GM19043 (cell line): ENCODE results near the gene ZNF564.
A peak's percentile ranks its signal among the peaks of the same experiment; 100 is the strongest.
"Not testable (repeated sequence)": the region's sequence is repeated elsewhere in the genome, so short reads cannot be mapped to it uniquely, and the experiment has no call there.

Experiments used
- ATAC-seq: cut with Tn5 transposase; IDR thresholded peaks from one replicate; pipeline ENCODE4 v1.9.1; 2021; ENCODE audit warnings: low read depth; ENCODE audit not compliant: unreplicated experiment

Gene ZNF564

DNA sequence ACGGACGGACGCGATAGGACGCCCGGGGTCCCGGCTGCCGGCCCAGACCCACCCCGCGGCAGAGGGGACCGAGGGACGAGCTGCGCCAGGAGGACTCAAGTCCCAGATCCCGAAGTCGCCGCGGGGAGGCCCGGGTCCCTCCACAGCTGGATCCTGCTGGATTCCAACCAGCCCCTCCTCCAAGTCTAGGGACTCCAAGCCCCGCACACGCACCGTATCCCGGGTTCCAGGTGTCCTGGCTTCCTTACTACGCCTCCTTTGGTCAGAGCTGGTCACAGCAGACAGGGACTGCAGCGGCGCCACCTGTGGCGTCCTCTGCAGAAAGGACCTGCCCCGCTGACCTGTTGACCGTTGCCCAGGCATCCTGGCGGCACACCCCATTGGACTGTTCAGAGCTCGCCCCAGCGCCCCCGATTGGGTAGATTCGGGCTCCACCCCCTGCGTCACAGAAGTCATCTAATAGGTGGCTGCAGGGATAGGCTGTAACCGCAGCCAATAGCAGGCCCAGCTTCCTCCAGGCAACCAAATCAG, 37.7 kb downstream of the ZNF564 start:
- no peak for ATAC-seq

DNA sequence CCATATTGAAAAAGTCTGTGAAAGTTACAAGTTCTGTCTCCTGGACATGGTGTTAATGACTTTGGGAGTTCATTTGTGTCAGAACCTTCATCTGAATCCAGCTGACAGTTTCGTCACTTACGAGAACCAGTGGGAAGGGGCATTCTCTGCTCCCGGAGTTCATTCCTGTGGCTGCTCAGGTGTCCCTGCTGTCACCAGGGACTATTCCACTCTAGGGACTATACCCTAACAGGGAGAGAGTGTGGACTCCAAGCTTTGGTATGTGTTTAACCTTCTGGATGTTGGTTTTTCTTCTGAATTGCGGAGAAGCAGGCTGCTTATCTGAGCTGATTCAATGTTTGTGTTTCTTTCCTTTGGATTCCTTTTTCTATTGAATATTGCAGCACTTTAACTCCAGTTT, 54.2 kb downstream of the ZNF564 start:
- ATAC-seq = no peak

DNA sequence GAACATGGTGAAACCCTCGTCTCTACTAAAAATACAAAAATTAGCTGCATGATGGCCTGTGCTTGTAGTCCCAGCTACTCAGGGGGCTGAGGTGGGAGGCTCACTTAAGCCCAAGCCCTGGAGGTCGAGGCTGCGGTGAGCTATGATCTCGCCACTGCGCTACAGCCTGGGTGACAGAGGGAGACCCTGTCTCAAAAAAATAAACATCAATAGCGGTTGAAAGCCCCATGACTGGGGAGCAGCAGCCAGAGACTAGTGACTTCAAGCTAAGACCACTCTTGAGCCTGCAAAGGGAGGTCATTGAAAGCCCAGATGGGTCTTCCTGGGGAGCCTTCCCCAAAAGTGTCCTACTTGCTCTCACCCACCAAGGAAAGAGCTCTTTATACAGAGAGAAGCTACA, 54.8 kb downstream of the ZNF564 start:
- no peak for ATAC-seq

DNA sequence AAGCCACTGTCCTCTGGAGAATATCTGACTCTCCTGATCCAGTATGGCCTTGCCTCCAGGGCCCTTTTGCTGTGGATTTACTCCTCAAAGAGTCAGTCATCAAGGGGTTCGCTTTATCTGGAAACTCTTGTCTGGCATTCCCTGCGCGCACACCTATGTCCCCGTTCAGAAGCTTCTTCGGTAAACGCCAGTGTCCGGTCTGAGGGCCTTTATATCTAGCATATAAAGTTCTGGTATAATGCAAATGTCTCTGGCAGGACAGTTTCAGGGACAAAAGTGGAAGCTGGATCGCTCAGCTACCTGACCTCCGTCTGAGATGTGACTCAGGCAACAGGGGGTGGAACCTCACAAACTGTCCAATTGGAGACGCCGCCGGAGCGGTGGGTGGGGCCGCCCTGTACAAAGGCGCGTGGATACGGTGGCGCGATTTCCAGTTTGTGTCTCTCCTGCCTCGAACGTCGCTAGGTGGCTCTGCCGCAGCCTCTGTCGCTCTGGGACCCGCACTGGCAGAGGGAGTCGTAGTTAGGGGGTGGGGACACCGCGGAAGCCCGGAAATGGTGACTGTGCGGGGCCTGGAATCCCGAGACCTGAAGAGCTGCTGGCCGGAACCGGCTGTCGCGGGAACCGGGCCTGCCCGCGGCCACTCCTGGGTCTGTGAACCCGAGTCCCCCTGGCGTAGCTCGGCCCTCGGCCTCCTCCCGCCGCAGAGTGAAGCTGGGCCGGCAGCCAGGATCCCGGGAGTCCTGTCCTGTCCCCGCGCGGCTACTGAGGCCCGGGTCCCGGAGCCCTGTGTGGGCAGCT, 56.1 kb downstream of the ZNF564 start:
- ATAC-seq = peak; percentile 55

DNA sequence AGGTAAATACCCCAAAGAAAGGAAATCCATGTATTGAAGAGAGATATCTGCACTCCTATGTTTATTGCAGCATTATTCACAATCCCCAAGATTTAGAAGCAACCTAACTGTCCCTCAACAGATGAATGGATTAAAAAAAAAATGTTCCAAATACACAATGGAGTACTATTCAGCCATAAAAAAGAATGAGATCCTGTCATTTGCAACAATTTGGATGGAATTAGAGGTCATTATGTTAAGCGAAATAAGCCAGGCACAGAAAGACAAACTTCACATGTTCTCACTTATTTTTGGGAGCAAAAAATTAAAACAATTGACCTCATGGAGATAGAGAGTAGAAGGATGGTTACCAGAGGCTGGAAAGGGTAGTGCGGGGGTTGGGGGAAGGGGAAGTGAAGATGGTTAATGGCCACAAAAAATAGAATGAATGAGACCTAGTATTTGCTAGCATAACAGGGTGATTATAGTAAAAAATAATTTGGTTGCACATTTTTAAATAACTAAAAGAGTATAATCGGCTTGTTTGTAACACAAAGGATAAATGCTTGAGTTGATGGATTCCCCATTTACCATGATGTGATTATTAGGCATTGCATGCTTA, 56.9 kb downstream of the ZNF564 start:
- ATAC-seq = no peak

DNA sequence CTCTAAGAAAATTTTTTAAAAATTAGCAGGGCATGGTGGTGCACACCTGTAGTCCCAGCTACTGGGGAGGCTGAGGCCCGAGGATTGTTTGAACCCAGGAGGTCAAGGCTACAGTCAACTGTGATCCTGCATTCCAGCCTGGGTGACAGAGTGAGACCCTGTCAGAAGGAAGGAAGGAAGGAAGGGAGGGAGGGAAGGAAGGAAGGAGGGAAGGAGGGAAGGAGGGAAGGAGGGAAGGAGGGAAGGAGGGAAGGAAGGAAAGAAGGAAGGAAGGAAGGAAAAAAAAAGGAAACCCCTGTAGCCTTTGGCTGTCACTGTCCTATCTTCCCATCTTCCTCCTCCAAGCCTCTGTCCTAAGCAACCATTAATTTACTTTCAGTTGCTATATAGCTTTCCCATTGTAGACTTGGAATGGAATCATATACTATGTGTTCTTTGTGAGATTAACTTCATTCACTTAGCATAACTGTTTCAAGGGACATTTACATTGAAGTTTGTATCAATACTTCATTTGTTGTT, 65.0 kb downstream of the ZNF564 start:
- not testable (repeated sequence) for ATAC-seq

DNA sequence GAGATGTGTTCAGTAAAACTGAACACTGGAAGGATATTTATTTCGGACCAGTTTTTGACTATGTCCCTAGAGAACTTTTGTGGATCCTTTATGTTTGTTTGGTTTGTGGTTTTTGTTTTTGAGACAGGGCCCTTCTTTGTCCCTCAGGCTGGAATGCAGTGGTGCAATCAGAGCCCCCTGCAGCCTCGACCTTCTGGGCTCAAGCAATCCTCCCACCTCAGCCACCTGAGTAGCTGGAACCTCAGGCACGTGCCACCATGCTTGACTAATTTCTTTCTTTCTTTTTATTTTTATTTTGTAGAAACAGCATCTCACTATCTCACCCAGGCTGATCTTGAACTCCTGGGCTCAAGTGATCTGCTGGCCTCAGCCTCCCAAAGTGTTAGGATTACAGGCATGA, 65.7 kb downstream of the ZNF564 start:
- ATAC-seq = no peak

DNA sequence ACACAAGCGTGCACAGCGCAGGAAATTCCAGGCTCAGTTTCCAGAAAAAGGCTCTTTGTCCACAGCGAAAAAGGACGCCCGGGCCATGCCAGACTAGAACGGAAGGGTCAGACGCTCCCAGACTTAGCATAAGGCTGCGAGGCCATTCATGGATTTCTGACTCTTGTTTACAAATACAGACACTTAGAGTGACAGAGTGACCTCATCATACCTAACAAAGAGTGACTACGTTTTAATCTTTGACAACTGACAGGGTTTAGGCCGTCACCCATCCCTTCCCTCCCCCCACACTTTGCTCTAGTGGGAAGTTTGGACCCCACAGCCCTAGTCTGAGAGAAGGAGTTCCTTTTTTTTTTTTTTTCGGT, 66.2 kb downstream of the ZNF564 start:
- ATAC-seq = no peak

DNA sequence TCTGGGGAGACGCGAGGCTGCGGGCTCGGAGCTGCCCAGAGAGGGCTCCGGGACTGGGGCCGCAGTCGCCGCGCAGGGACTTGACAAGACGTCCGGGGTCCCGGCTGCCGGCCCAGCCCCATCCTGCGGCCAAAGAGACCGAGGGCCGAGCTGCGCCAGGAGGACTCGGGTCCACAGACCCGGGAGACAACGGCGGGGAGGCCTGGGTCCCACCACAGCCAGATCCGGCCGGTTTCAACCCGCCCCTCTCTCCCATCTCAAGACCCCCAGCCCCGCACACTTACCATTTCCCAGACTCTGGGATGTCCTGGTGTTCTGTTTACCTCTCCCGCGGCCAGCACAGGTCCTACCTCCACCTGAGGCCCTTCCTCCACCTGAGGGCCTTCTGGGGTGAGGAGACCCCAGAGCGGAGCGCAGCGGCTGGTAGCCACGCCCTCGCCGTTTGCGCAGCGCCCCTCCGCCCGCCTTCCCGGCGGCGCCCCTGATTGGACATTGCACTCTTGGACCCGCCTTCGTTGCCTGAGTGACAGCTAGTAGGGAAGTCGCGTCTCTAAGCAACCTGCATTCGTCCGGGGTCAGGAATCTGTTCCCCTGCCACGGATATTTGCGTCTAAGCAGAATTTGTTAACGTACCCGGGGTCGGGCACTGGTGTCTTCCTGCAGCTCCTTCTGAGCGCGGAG, 66.8 kb downstream of the ZNF564 start, which contains the start of gene ZNF709:
Gene ZNF709, minus strand, starts transcription at position 446 of the 681 bp plus-strand sequence. Its CDS starts 159 bp downstream, at position 287.
- ATAC-seq = peak; percentile 86

DNA sequence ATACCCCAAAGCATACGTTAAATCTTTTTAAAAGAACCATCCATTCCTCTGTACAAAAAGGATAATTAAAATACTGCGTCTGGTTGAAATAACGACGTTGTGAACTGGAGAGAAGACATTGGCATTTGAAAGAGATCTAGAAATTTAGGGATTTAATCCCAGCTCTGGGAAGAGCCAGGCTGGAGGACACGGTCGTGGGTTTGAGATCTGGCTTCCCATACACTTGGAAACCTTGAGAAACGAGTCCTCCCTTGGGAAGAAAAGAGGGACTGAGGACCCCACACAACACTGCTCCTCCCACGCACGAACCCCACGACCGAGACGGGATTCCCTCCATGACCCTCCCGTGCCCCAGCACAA, 67.3 kb downstream of the ZNF564 start:
- no peak for ATAC-seq

DNA sequence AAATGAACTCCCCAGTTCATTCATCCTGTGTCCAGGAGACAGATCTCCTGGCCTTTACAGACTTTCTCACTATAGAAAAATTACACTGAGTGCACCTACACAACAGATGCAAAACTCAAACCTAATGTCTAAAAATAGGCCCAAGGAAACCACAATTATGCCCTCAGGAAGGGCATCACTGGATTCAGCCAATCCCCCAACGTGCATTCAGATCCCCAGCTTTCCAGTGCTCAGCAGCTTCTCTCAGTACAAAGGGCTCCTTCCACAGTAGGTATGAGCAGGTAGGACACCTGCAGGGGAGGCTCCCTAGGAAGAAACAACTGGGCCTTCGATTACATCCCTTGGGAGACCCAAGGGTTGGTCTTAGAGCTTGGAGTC, 68.8 kb downstream of the ZNF564 start:
- ATAC-seq = no peak

DNA sequence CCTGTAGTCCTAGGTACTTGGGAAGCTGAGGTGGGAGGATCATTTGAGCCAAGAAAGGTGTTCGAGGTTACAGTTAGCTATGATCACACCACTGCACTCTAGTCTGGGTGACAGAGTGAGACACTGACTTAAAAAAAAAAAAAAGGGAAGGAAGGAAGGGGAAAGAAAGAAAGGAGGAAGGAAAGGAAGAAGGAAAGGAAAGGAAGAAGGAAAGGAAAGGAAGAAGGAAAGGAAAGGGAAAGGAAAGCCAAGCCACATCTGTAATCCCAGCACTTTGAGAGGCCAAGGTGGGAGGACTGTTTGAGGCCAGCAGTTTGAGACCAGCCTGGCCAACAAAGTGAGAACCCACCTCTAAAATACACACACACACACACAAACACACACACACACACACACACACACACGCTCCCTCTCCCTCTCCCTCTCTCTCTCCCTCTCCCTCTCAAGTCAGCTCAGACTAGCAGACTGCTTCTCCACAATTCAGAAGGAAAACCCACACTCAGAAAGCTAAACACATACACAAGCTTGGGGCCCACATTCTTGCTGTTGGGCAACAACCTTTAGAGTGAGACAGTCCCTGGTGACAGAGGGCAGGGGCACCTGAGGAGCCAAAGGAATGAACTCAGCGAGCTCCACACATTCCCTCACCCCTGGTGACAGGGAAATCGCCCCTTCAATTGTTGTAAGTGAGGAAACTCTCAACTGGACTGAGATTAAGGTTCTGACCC, 69.3 kb downstream of the ZNF564 start:
- no peak for ATAC-seq

DNA sequence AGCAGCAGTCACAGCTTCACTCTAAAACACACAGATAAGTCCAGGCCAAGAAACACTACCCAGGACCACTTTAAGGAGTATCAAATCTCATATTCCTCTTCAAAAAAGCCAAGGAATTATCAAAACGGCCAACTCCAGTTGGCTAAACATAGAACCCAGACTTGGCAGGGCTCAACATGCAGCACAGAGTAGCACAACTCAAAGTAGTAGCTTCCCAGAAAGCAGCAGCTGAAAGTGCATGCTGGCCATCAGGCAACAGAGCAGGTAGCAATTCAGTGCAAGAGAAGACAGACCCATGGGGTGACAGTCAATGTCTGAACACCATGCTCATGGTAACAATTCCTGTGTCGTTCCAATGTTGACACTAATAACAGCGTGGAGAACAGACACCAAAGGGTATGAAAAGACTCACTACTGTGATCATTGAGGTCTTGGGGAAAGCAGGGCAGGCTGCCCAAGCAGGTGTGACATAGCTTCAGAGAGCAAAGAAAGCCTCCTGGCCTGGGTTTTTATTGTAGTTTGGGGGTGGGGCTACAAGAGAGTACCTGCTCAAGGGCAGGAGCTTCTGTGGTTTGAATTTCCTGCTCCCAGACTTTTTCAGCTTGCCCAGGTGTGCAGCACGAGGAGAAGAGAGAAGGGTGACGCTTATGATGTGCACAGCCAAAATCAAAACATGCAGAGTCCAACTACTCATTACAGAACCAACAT, 72.9 kb downstream of the ZNF564 start:
- ATAC-seq = no peak
